Spleen (tissue), 7 donors: Measurements from ENCODE around the gene NUDT3.

Experiments
- POLR2A ChIP-seq, 3 donors: fragments of 450-650 bp; IDR thresholded peaks; one replicate each; pipeline ENCODE4 v1.5.1; 2017; ENCODE audit warnings: antibody characterized with exemption in 3 of 3, mild to moderate bottlenecking in 1 of 3
- POLR2AphosphoS5 ChIP-seq, 3 donors: sonication (generic); formaldehyde crosslinking; IDR thresholded peaks; one replicate each; pipeline ENCODE4 v1.5.1; 2017; ENCODE audit warnings: antibody characterized with exemption in 3 of 3
- TF ChIP-seq, protein P1 (sequence below), 11 experiments: fragments of 200-600 bp in 7 of 11; fragments of 450-650 bp in 4 of 11; sonication (generic) in 4 of 11; IDR thresholded peaks in 8 of 11; conservative IDR thresholded peaks in 3 of 11; 1 replicate in 7 of 11; 2 replicates in 4 of 11; pipeline versions ENCODE4 v1.4.0 to v1.8.0; 2016 to 2021; ENCODE audit warnings: antibody characterized with exemption in 11 of 11, inconsistent platforms in 4 of 11, mild to moderate bottlenecking in 1 of 11
- donor health status: DM: no; HTN: no; CAD: no; lungs with moderate emphysema.
- donor health status: DM: no; HTN: no; CAD: no.
- donor health status: DM: no; HTN: no; CAD: no.

GRCh38 chr6:34393966-34394305, 1.5 kb upstream of the NUDT3 start:
- TF ChIP-seq POLR2A (IDR thresholded peaks at IDR 0.05), result no peak
- TF ChIP-seq, protein P1, sequence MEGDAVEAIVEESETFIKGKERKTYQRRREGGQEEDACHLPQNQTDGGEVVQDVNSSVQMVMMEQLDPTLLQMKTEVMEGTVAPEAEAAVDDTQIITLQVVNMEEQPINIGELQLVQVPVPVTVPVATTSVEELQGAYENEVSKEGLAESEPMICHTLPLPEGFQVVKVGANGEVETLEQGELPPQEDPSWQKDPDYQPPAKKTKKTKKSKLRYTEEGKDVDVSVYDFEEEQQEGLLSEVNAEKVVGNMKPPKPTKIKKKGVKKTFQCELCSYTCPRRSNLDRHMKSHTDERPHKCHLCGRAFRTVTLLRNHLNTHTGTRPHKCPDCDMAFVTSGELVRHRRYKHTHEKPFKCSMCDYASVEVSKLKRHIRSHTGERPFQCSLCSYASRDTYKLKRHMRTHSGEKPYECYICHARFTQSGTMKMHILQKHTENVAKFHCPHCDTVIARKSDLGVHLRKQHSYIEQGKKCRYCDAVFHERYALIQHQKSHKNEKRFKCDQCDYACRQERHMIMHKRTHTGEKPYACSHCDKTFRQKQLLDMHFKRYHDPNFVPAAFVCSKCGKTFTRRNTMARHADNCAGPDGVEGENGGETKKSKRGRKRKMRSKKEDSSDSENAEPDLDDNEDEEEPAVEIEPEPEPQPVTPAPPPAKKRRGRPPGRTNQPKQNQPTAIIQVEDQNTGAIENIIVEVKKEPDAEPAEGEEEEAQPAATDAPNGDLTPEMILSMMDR (IDR thresholded peaks at IDR 0.05 in 8 of 11, conservative IDR thresholded peaks at IDR 0.05 in 3 of 11), result no peak
- no peak for TF ChIP-seq POLR2AphosphoS5 (IDR thresholded peaks at IDR 0.05)
